ENCODE data around the gene MCC. TPM values are rescaled to one million over a fixed set of nuclear protein-coding genes. Genes with fewer than 3 reads are reported as not detected.

Gene MCC
- total RNA-seq = 10 to 100 TPM; 12.1 to 67.1 (median 21.3) TPM

- Histone ChIP-seq H3K4me1 (peaks cover 11 to 28% (median 21%) of the 10 kb centered on the region in 4 donors), H3K4me3 (peak within 1 kb of the TSS; percentile 30 to 63 (median 54)), H3K9me3 (peaks cover 7 to 24% (median 12%) of the 10 kb centered on the region in 4 donors), H3K27ac (peak within 1 kb of the TSS in 2 of 4 donors; percentile 10 to 57), H3K27me3 (peaks cover 0 to 15% (median 7%) of the 10 kb centered on the region in 4 donors), H3K36me3 (no peaks in the 10 kb centered on the region)
- no peak for TF ChIP-seq EP300 (IDR thresholded peaks at IDR 0.05)
- TF ChIP-seq POLR2A (IDR thresholded peaks at IDR 0.05) = peak in 1 of 4 donors; percentile 34
- ATAC-seq (ENCODE audit: low FRiP score in 2 of 2) (peak; percentile 88 to 93), DNase-seq (peak; percentile 74 to 94)
- 3% methylated on average over 17 to 25 of the region's 86 CpGs for WGBS, 2 donors
These were observed at the start of gene MCC for GRCh38 chr5:113487781-113488644. MCC (minus strand) TSS chr5:113488453.

- DNase-seq = no peak
- no peak for TF ChIP-seq EP300 (IDR thresholded peaks at IDR 0.05)
- no peak for TF ChIP-seq CTCF (IDR thresholded peaks at IDR 0.05)
- no peak for TF ChIP-seq POLR2AphosphoS5 (IDR thresholded peaks at IDR 0.05)
- no peak for TF ChIP-seq POLR2A (IDR thresholded peaks at IDR 0.05)
- no peak overlapping the region for H3K4me3 ChIP-seq
- H3K27me3 ChIP-seq = no peaks in the 10 kb centered on the region
- no peak for ATAC-seq (ENCODE audit: low FRiP score in 2 of 2)
- 93% methylated on average over 2 of the region's 2 CpGs for WGBS, 2 donors
- H3K36me3 ChIP-seq = peaks cover 0 to 46% (median 6%) of the 10 kb centered on the region in 4 donors
- peaks cover 10 to 14% (median 13%) of the 10 kb centered on the region in 4 donors for H3K9me3 ChIP-seq
- H3K27ac ChIP-seq = no peak overlapping the region
- no peaks in the 10 kb centered on the region for H3K4me1 ChIP-seq
These were observed 43.4 kb upstream of the MCC start for GRCh38 chr5:113531481-113532159.

GRCh38 chr5:113527746-113528145, 39.5 kb upstream of the MCC start:
- peaks cover 10 to 14% (median 13%) of the 10 kb centered on the region in 4 donors for H3K9me3 ChIP-seq
- no peak overlapping the region for H3K27ac ChIP-seq
- peaks cover 0 to 16% (median 4%) of the 10 kb centered on the region in 4 donors for H3K4me1 ChIP-seq
- ATAC-seq (ENCODE audit: low FRiP score in 2 of 2) (no peak), DNase-seq (no peak)
- peaks cover 0 to 13% (median 2%) of the 10 kb centered on the region in 4 donors for H3K36me3 ChIP-seq
- H3K4me3 ChIP-seq = no peak overlapping the region
- TF ChIP-seq EP300 (IDR thresholded peaks at IDR 0.05) (no peak), CTCF (IDR thresholded peaks at IDR 0.05) (no peak), POLR2A (IDR thresholded peaks at IDR 0.05) (no peak), POLR2AphosphoS5 (IDR thresholded peaks at IDR 0.05) (no peak)
- no peaks in the 10 kb centered on the region for H3K27me3 ChIP-seq
- 90 to 95% methylated on average over 5 of the region's 5 CpGs for WGBS, 2 donors

- WGBS, 2 donors = 85 to 94% methylated on average over 4 of the region's 4 CpGs
These were observed 38.2 kb upstream of the MCC start for GRCh38 chr5:113526421-113526820.

More at GRCh38 chr5:113526421-113526820, 38.2 kb upstream of the MCC start:
- H3K4me3 ChIP-seq = no peak overlapping the region
- H3K27me3 ChIP-seq = no peaks in the 10 kb centered on the region
- H3K4me1 ChIP-seq = peaks cover 0 to 16% (median 4%) of the 10 kb centered on the region in 4 donors
- no peak for TF ChIP-seq EP300 (IDR thresholded peaks at IDR 0.05)
- TF ChIP-seq POLR2A (IDR thresholded peaks at IDR 0.05) = no peak
- no peak for TF ChIP-seq CTCF (IDR thresholded peaks at IDR 0.05)
- TF ChIP-seq POLR2AphosphoS5 (IDR thresholded peaks at IDR 0.05) = no peak
- H3K9me3 ChIP-seq = peaks cover 6 to 9% (median 7%) of the 10 kb centered on the region in 4 donors
- no peak overlapping the region for H3K27ac ChIP-seq
- H3K36me3 ChIP-seq = peaks cover 0 to 11% (median 2%) of the 10 kb centered on the region in 4 donors
- DNase-seq (no peak), ATAC-seq (ENCODE audit: low FRiP score in 2 of 2) (no peak)

Data from upper lobe of left lung (tissue), 6 donors.